GM12878 (cell line): ENCODE results near the gene ARHGAP32. TPM values are rescaled to one million over a fixed set of nuclear protein-coding genes. Genes with fewer than 3 reads are reported as not detected.

Experiments used
- ATAC-seq: fragments of 200-7000 bp; cut with Tn5 transposase; 3 replicates; pipeline ENCODE4 v1.9.1; 2020; ENCODE audit warnings: mild to moderate bottlenecking, moderate library complexity
- BruUV-seq: library from RNA; stranded (reverse); fragments of 400-500 nt; replicated peaks from 2 replicates; lab custom pipeline; 2021; lab: Mats Ljungman, UMichigan
- CTCF ChIA-PET: fragments of 300-600 bp; sonication (Branson Sonifier 250); formaldehyde crosslinking; extraction: SDS; loops from one replicate; lab custom pipeline; 2021; ENCODE audit warnings: inconsistent platforms; lab: Yijun Ruan, JAX
- POLR2A ChIA-PET: fragments of 350-600 bp; formaldehyde crosslinking; extraction: SDS; loops from one replicate; lab custom pipeline; 2021; ENCODE audit warnings: inconsistent platforms; lab: Charles Lee
- RAD21 ChIA-PET: fragments of 300-600 bp; sonication (Branson Sonifier 250); formaldehyde crosslinking; loops from one replicate; lab custom pipeline; 2023; ENCODE audit warnings: antibody characterized with exemption; ENCODE audit not compliant: unreplicated experiment; lab: Charles Lee
- SMC1A ChIA-PET: fragments of 300-600 bp; sonication (Branson Sonifier 250); formaldehyde crosslinking; loops from one replicate; lab custom pipeline; 2023; ENCODE audit not compliant: unreplicated experiment, uncharacterized antibody; lab: Charles Lee
- DNase-seq: peaks from one replicate; pipeline ENCODE4 v3.0.0-alpha.2; 2011; ENCODE audit warnings: low read depth, low spot score
- FAIRE-seq: peaks from 3 replicates; lab custom pipeline; 2011; peaks lifted over from hg19 to GRCh38; lab: Jason Lieb, UNC
- H2AFZ ChIP-seq: 2 replicates; pipeline ENCODE4 v1.6.0; 2011; ENCODE audit warnings: low read depth, low read length, control low read depth; ENCODE audit not compliant: control insufficient read depth
- H3K27ac ChIP-seq: 2 replicates; pipeline ENCODE4 v1.5.1; 2011; ENCODE audit warnings: control low read depth; ENCODE audit not compliant: control insufficient read depth, insufficient read depth
- H3K27me3 ChIP-seq, 2 experiments: replicated peaks in 1 of 2; 2 replicates each; pipeline versions ENCODE4 v1.6.0 to v1.6.1; 2011; ENCODE audit warnings: low read length in 1 of 2; ENCODE audit not compliant: control insufficient read depth in 2 of 2, insufficient read depth in 2 of 2
- H3K36me3 ChIP-seq, 2 experiments: 2 replicates each; pipeline ENCODE4 v1.5.1; 2011; ENCODE audit warnings: low read length in 1 of 2; ENCODE audit not compliant: control insufficient read depth in 2 of 2, insufficient read depth in 2 of 2
- H3K4me1 ChIP-seq: 2 replicates; pipeline ENCODE4 v1.6.1; 2011; ENCODE audit warnings: mild to moderate bottlenecking, low read length, moderate library complexity, mixed read lengths; ENCODE audit not compliant: control insufficient read depth, insufficient read depth
- H3K4me2 ChIP-seq: 2 replicates; pipeline ENCODE4 v1.6.0; 2011; ENCODE audit warnings: control low read depth; ENCODE audit not compliant: control insufficient read depth, insufficient read depth
- H3K4me3 ChIP-seq: fragments of 200-600 bp; sonication (generic); 2 replicates; pipeline ENCODE4 v1.5.1; 2016
- H3K79me2 ChIP-seq: 2 replicates; pipeline ENCODE4 v1.6.0; 2011; ENCODE audit warnings: low read length; ENCODE audit not compliant: control insufficient read depth, insufficient read depth
- H3K9ac ChIP-seq: 2 replicates; pipeline ENCODE4 v1.8.0; 2011; ENCODE audit warnings: low read length, control low read depth, mixed read lengths; ENCODE audit not compliant: control insufficient read depth, insufficient read depth
- H3K9me3 ChIP-seq: replicated peaks from 3 replicates; pipeline ENCODE4 v1.5.1; 2011; ENCODE audit warnings: mild to moderate bottlenecking, low read length; ENCODE audit not compliant: control insufficient read depth, insufficient read depth
- H4K20me1 ChIP-seq: 2 replicates; pipeline ENCODE4 v1.6.0; 2011; ENCODE audit not compliant: control insufficient read depth, insufficient read depth
- ASH2L ChIP-seq: fragments of 300-600, 200-600 bp; sonication (generic); IDR thresholded peaks from 2 replicates; pipeline ENCODE4 v1.6.1; 2017; ENCODE audit warnings: low read depth, mild to moderate bottlenecking, borderline replicate concordance
- CHD2 ChIP-seq: IDR thresholded peaks from 2 replicates; pipeline ENCODE4 v1.6.1; 2011; ENCODE audit warnings: low read depth, low read length, improper control_type of control experiment, borderline replicate concordance
- EGR1 ChIP-seq, 2 experiments: IDR thresholded peaks; 1 replicate in 1 of 2; 2 replicates in 1 of 2; pipeline ENCODE4 v1.6.1; 2011 to 2012; ENCODE audit warnings: low read depth in 2 of 2, low read length in 2 of 2, borderline replicate concordance in 1 of 2, mild to moderate bottlenecking in 1 of 2, moderate library complexity in 1 of 2
- EP300 ChIP-seq, 2 experiments: fragments of 150-350 bp in 1 of 2; IDR thresholded peaks; 2 replicates each; pipeline ENCODE4 v1.6.1; 2011 to 2012; ENCODE audit warnings: low read depth in 2 of 2, low read length in 2 of 2, borderline replicate concordance in 1 of 2, improper control_type of control experiment in 1 of 2, inconsistent platforms in 1 of 2; ENCODE audit not compliant: control insufficient read depth in 1 of 2
- EZH2 ChIP-seq: IDR thresholded peaks from 2 replicates; pipeline ENCODE4 v1.6.1; 2012; ENCODE audit warnings: low read depth, mild to moderate bottlenecking, control low read depth, inconsistent platforms, low read length, borderline replicate concordance; ENCODE audit not compliant: control insufficient read depth
- IRF4 ChIP-seq: IDR thresholded peaks from 2 replicates; pipeline ENCODE4 v1.6.1; 2011; ENCODE audit warnings: low read depth, low read length
- POU2F2 ChIP-seq: IDR thresholded peaks from 3 replicates; pipeline ENCODE4 v1.6.1; 2011; ENCODE audit warnings: low read depth, mild to moderate bottlenecking, low read length, borderline replicate concordance
- RAD21 ChIP-seq: IDR thresholded peaks from 2 replicates; pipeline ENCODE4 v1.6.1; 2011; ENCODE audit warnings: mild to moderate bottlenecking, low read depth, low read length, moderate library complexity; ENCODE audit not compliant: insufficient read depth
- WGBS: methylation state at CpG from one replicate; pipeline ENCODE4 v1.1.6; 2016; ENCODE audit warnings: low lambda C conversion rate; ENCODE audit not compliant: insufficient replicate concordance, insufficient coverage; ENCODE audit errors: missing lambda C conversion rate; 5-methylcytosine and 5-hydroxymethylcytosine counted together
- in situ Hi-C: fragments of 300-500 bp; cut with MboI; formaldehyde crosslinking; loops from 9 replicates; pipeline ENCODE4 v1.14.3; 2018; ENCODE audit warnings: mixed read lengths
- intact Hi-C: fragments of 100-400 bp; cut with micrococcal nuclease; formaldehyde crosslinking; loops from one replicate; pipeline ENCODE4 v1.14.2; 2022; ENCODE audit not compliant: unreplicated experiment
- polyA plus RNA-seq, 11 experiments: library from polyadenylated mRNA; depleted of rRNA in 4 of 11; unstranded in 6 of 11; stranded (reverse) in 5 of 11; fragments of >200 nt; fragmentation: Nextera tagmentation in 4 of 11; fragmentation: Illumina TruSeq in 1 of 11; extraction: Ambion mirVana in 4 of 11; extraction: Trizol in 1 of 11; gene quantifications; 1 replicate in 1 of 11; 2 replicates in 10 of 11; pipeline versions ENCODE4 v1.2.1 to v1.2.3, GENCODE V29; 2011 to 2016; ENCODE audit warnings: inconsistent platforms in 2 of 11, missing spikeins in 2 of 11, low read depth in 1 of 11
- total RNA-seq, 4 experiments: library from RNA; depleted of rRNA in 3 of 4; stranded (reverse); fragments of >200 nt in 3 of 4; fragmentation: Illumina TruSeq in 1 of 4; extraction: Trizol in 1 of 4; gene quantifications; 2 replicates each; pipeline versions ENCODE4 v1.2.1 to v1.2.3, GENCODE V29; 2013 to 2021

ARHGAP32 gene
- total and polyA plus RNA-seq, 10 of the 15 experiments (the other 5 are each of a cell fraction or from before 2014, with no cell fraction given), result under 0.01 to 0.46 (median 0.12) TPM; not detected in 1

DNA sequence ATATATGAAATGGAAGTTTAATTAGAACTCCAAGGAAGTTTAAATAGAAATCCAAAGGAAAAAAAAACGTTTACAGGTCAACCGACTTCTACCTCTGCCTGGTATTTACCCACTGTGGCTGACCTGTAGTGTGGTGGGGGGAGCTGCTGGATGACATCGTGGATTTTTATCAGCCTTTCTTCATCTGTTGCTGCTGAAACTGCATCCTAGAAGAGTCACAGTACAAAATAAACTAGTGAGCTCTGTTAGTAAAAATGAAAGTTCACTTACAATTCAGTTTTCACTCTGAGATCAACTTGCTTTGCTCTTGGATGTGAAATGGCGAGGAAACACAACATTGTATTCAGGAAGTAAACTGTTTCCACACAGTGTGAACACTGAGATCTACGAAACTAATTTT lies 206.2 kb downstream of the ARHGAP32 start (continued):
- TF ChIP-seq RAD21, result no peak
- TF ChIP-seq EP300 (IDR thresholded peaks at IDR 0.05; ENCODE audit: borderline replicate concordance in 1 of 2, control insufficient read depth in 1 of 2, low read depth in 2 of 2, low read length in 2 of 2), result no peak
- TF ChIP-seq CHD2, result no peak
- no peak for TF ChIP-seq ASH2L
- TF ChIP-seq EGR1 (IDR thresholded peaks at IDR 0.05; ENCODE audit: borderline replicate concordance in 1 of 2, low read depth in 2 of 2, low read length in 2 of 2), result no peak

DNA sequence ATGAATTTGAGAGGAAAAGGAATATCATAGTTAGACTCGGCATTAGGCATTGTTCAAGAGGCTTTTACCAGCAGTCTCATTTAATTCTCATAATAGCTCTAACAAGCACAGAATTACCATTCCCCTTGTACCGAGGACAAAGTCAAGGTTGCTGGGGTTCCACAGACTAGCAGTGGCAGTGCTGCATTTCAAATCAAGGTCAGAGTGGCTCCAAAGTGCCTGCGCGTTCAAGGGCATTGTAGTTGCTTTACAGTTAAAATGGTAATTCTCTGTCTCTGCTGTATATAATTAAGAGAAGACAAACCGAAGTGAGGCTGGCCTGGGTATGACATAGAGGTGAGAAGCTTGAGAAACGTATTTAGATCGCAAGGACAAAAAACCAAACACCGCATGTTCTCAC lies 209.1 kb downstream of the ARHGAP32 start:
- FAIRE-seq, result no peak
- ChIA-PET RAD21 (no interaction called here), POLR2A (no interaction called here), SMC1A (interaction anchor here (0.8 kb wide), 1 partner anchor 10 kb away, joined by 3 read pairs; no protein-coding TSS in a partner anchor), CTCF (no interaction called here)
- H3K9me3 ChIP-seq, result no peaks in the 10 kb centered on the region
- no peaks in the 10 kb centered on the region; a peak in 1 of 4 replicates for H3K36me3 ChIP-seq
- no peak overlapping the region for H3K4me3 ChIP-seq
- no peaks in the 10 kb centered on the region for H3K27me3 ChIP-seq
- no peak overlapping the region for H3K9ac ChIP-seq
- in situ Hi-C loops (no loop called here), intact Hi-C loops (no loop called here)
- no peak overlapping the region for H3K4me2 ChIP-seq
- H2AFZ ChIP-seq, result no peak overlapping the region
- H3K4me1 ChIP-seq, result no peaks in the 10 kb centered on the region
- no TSS peak for BruUV-seq
- no peak overlapping the region for H3K27ac ChIP-seq
- TF ChIP-seq POU2F2 (no peak), IRF4 (no peak), EZH2 (no peak)
- no peak for ATAC-seq
- H4K20me1 ChIP-seq, result no peaks in the 10 kb centered on the region
- no peaks in the 10 kb centered on the region for H3K79me2 ChIP-seq
- 58% methylated on average over 8 of the region's 8 CpGs for WGBS
- DNase-seq, result no peak
